Skeletal muscle tissue (tissue), 4 donors: ENCODE data around the gene PPM1H. TPM values are rescaled to one million over a fixed set of nuclear protein-coding genes. Genes with fewer than 3 reads are reported as not detected.

Experiments
- H3K27ac ChIP-seq: one replicate; pipeline ENCODE4 v1.7.0; 2013; ENCODE audit warnings: mild to moderate bottlenecking, low read depth, low read length, inconsistent platforms
- H3K27me3 ChIP-seq, 3 donors: one replicate each; pipeline ENCODE4 v1.7.0; 2013; ENCODE audit warnings: low read length in 3 of 3; ENCODE audit not compliant: control insufficient read depth in 3 of 3, insufficient read depth in 3 of 3
- H3K36me3 ChIP-seq, 3 donors: one replicate each; pipeline ENCODE4 v1.7.0; 2013; ENCODE audit warnings: low read length in 3 of 3; ENCODE audit not compliant: control insufficient read depth in 3 of 3, insufficient read depth in 3 of 3
- H3K4me1 ChIP-seq, 3 donors: one replicate each; pipeline ENCODE4 v1.7.0; 2013; ENCODE audit warnings: low read length in 3 of 3, mild to moderate bottlenecking in 3 of 3; ENCODE audit not compliant: control insufficient read depth in 3 of 3, insufficient read depth in 3 of 3
- H3K4me3 ChIP-seq, 3 donors: one replicate each; pipeline ENCODE4 v1.7.0; 2013; ENCODE audit warnings: low read length in 3 of 3
- H3K9ac ChIP-seq, 3 donors: one replicate each; pipeline ENCODE4 v1.7.0; 2013; ENCODE audit warnings: low read length in 3 of 3, mild to moderate bottlenecking in 3 of 3, moderate library complexity in 2 of 3, low read depth in 1 of 3
- H3K9me3 ChIP-seq, 3 donors: one replicate each; pipeline ENCODE4 v1.7.0; 2013; ENCODE audit warnings: low read length in 3 of 3; ENCODE audit not compliant: control insufficient read depth in 3 of 3
- total RNA-seq: library from RNA; depleted of rRNA; stranded (reverse); fragments of >200 nt; gene quantifications from one replicate; pipeline ENCODE4 v1.2.3, GENCODE V29; 2014
- donor health status: Osteomylitis.

The PPM1H gene
- total RNA-seq, 1 donor from 2014 or later = 4.2 TPM

- Histone ChIP-seq H3K9ac (no peak overlapping the region), H3K9me3 (no peaks in the 10 kb centered on the region), H3K4me1 (peaks cover 6 to 9% (median 8%) of the 10 kb centered on the region in 3 donors), H3K4me3 (no peak overlapping the region), H3K27ac (no peak overlapping the region), H3K27me3 (peaks cover 0 to 4% (median 0%) of the 10 kb centered on the region in 3 donors), H3K36me3 (no peaks in the 10 kb centered on the region)
These were observed 6.3 kb downstream of the PPM1H start for GRCh38 chr12:62928632-62929031.

DNA sequence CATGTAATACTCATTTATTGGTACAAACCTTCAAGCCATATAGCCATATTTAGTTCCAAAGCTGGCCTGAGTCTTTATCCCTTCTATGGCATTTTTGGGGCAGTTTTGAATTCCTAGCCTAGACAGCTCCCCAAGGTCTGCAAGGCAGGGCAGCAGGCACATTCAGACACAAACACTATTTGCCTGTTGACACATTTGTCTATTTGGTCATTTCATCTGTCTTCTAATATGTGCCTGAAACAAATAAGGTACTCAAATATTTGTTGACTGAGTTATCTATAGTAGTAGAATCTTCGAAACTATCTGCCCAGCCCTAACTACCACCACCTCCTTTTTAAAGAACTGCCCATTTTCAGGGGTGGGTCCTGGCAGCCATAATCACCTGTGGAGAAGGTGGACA is 9.3 kb downstream of the PPM1H start:
- Histone ChIP-seq H3K27me3 (no peaks in the 10 kb centered on the region), H3K27ac (no peak overlapping the region), H3K4me3 (no peak overlapping the region), H3K9me3 (no peaks in the 10 kb centered on the region), H3K36me3 (no peaks in the 10 kb centered on the region), H3K4me1 (no peaks in the 10 kb centered on the region), H3K9ac (no peak overlapping the region)

- Histone ChIP-seq H3K27ac (no peak overlapping the region), H3K9me3 (no peaks in the 10 kb centered on the region), H3K36me3 (no peaks in the 10 kb centered on the region), H3K27me3 (no peaks in the 10 kb centered on the region), H3K9ac (no peak overlapping the region), H3K4me3 (no peak overlapping the region), H3K4me1 (peaks cover 0 to 3% (median 3%) of the 10 kb centered on the region in 3 donors)
These were observed 10.9 kb downstream of the PPM1H start for GRCh38 chr12:62924084-62924483.

GRCh38 chr12:62922539-62922938 is 12.4 kb downstream of the PPM1H start:
- Histone ChIP-seq H3K27me3 (no peaks in the 10 kb centered on the region), H3K27ac (no peak overlapping the region), H3K4me1 (peaks cover 0 to 3% (median 3%) of the 10 kb centered on the region in 3 donors), H3K4me3 (no peak overlapping the region), H3K9ac (no peak overlapping the region), H3K9me3 (no peaks in the 10 kb centered on the region), H3K36me3 (no peaks in the 10 kb centered on the region)

GRCh38 chr12:62919838-62920237 is 15.1 kb downstream of the PPM1H start:
- Histone ChIP-seq H3K4me3 (no peak overlapping the region), H3K36me3 (no peaks in the 10 kb centered on the region), H3K9ac (no peak overlapping the region), H3K27ac (no peak overlapping the region), H3K9me3 (no peaks in the 10 kb centered on the region), H3K27me3 (no peaks in the 10 kb centered on the region), H3K4me1 (peaks cover 0 to 3% (median 3%) of the 10 kb centered on the region in 3 donors)

GRCh38 chr12:62917926-62918325 is 17.0 kb downstream of the PPM1H start:
- Histone ChIP-seq H3K36me3 (no peaks in the 10 kb centered on the region), H3K9me3 (no peaks in the 10 kb centered on the region), H3K27me3 (no peaks in the 10 kb centered on the region), H3K9ac (no peak overlapping the region), H3K4me3 (no peak overlapping the region), H3K4me1 (peaks cover 0 to 3% (median 3%) of the 10 kb centered on the region in 3 donors), H3K27ac (no peak overlapping the region)

DNA sequence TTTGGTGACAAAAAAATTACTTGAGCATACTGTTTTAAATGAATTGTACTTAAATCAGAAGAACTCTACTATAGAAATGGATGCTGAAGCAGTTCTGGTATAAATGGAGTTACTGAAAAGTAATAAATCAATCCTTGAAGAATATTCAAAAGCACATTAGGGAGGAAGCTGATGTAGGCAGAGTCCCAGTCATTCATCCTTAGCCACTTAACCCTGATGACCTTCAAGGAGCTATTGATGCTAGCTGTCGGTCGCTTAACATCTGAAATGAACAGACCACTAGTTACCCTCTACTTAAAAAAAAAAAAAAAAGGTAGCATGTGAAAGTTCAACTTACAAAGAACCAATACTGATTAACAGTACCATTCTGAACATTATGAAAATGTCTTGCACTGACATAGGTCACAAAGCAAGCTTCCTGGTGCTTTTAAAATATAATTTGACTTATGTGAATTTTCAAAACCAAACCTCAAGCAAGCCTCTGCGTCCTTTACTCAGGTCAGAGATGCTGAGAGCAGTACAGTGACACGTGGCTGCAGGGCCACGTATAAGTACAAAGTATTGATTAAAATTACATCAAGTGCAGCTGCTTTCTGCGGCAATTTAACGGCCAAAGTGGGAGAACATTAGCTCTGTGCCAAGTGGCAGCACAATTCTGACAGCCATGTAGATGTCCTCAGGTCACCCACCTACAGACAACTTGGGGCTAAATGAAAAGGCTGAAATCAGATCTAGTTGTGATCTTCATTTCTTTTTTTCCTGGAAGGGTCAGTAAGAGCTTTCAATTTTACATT is 18.1 kb downstream of the PPM1H start:
- peaks cover 0 to 3% (median 3%) of the 10 kb centered on the region in 3 donors for H3K4me1 ChIP-seq
- no peaks in the 10 kb centered on the region for H3K9me3 ChIP-seq
- no peaks in the 10 kb centered on the region for H3K36me3 ChIP-seq
- no peaks in the 10 kb centered on the region for H3K27me3 ChIP-seq
- H3K4me3 ChIP-seq = no peak overlapping the region
- no peak overlapping the region for H3K9ac ChIP-seq
- no peak overlapping the region for H3K27ac ChIP-seq

- Histone ChIP-seq H3K9ac (no peak overlapping the region), H3K4me1 (peaks cover 0 to 3% (median 3%) of the 10 kb centered on the region in 3 donors), H3K27ac (no peak overlapping the region), H3K36me3 (no peaks in the 10 kb centered on the region), H3K27me3 (no peaks in the 10 kb centered on the region), H3K9me3 (no peaks in the 10 kb centered on the region), H3K4me3 (no peak overlapping the region)
These were observed 19.8 kb downstream of the PPM1H start for GRCh38 chr12:62915204-62915529.

- Histone ChIP-seq H3K9ac (no peak overlapping the region), H3K4me1 (peaks cover 0 to 2% (median 1%) of the 10 kb centered on the region in 3 donors), H3K27me3 (no peaks in the 10 kb centered on the region), H3K9me3 (no peaks in the 10 kb centered on the region), H3K36me3 (no peaks in the 10 kb centered on the region), H3K4me3 (no peak overlapping the region), H3K27ac (no peak overlapping the region)
These were observed 20.3 kb downstream of the PPM1H start for GRCh38 chr12:62914443-62915203.

DNA sequence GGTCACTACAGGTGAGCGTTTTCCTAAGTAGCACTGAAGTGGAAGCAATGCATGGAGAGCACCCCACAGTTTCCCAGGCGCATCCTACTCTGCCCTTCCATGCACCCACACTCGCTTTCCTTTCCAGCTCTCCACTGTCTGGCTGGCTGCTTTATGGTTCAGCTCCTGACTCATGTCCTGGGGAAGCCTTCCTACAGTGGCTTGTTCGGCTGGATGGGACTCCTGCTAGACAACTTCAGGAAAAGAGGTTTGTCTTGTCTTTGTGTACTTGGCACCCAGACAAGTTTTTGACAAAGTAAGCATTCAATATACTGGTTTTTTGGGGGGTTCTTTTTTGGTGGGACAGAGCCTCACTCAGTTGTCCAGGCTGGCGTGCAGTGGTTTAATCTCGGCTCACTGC is 21.6 kb downstream of the PPM1H start:
- Histone ChIP-seq H3K9ac (no peak overlapping the region), H3K4me3 (no peak overlapping the region), H3K4me1 (no peaks in the 10 kb centered on the region), H3K27me3 (no peaks in the 10 kb centered on the region), H3K27ac (no peak overlapping the region), H3K36me3 (no peaks in the 10 kb centered on the region), H3K9me3 (no peaks in the 10 kb centered on the region)
